Activated T-cell treated with anti-CD3 and anti-CD28 coated beads, Interleukin-2, amount 50 U/mL, for 24 hours (primary cell): ENCODE data around the gene SLC7A4.

Experiments used
- DNase-seq: peaks from one replicate; pipeline ENCODE4 v3.0.0-alpha.2; 2020
- H3K27ac Mint-ChIP-seq: 2 replicates; pipeline ENCODE4 v1.8.0; 2020; ENCODE audit warnings: mild to moderate bottlenecking, mixed read lengths
- H3K27me3 Mint-ChIP-seq: 2 replicates; pipeline ENCODE4 v1.8.0; 2020; ENCODE audit warnings: mixed read lengths
- H3K36me3 Mint-ChIP-seq: 2 replicates; pipeline ENCODE4 v1.8.0; 2020; ENCODE audit warnings: low read depth, mixed read lengths
- H3K4me1 Mint-ChIP-seq: 2 replicates; pipeline ENCODE4 v1.8.0; 2020; ENCODE audit warnings: low read depth, mixed read lengths
- H3K4me3 Mint-ChIP-seq: 2 replicates; pipeline ENCODE4 v1.8.0; 2020; ENCODE audit warnings: mild to moderate bottlenecking, moderate library complexity, mixed read lengths
- H3K9me3 Mint-ChIP-seq: 2 replicates; pipeline ENCODE4 v1.8.0; 2020; ENCODE audit warnings: mixed read lengths

The SLC7A4 gene

DNA sequence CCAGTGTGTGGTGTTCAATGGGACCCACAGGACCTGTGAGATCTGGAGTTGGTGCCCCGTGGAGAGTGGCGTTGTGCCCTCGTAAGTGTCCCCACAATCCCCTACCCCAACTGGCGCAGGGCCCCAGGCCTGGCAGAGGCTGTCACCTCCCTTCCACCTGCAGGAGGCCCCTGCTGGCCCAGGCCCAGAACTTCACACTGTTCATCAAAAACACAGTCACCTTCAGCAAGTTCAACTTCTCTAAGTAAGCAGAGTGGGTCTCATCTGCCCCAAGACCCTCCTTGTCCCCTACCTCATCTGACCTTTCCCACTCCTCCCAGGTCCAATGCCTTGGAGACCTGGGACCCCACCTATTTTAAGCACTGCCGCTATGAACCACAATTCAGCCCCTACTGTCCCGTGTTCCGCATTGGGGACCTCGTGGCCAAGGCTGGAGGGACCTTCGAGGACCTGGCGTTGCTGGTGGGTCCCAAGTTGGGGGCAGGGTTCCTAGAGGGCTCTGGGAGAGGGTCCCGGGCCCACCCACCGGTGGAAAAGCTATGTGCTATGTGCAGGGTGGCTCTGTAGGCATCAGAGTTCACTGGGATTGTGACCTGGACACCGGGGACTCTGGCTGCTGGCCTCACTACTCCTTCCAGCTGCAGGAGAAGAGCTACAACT lies 9.3 kb downstream of the SLC7A4 start:
- DNase-seq: no peak
- Mint-ChIP-seq H3K36me3 (no peaks in the 10 kb centered on the region), H3K4me1 (peaks cover 15% of the 10 kb centered on the region), H3K9me3 (no peaks in the 10 kb centered on the region), H3K4me3 (no peak overlapping the region), H3K27ac (no peak overlapping the region), H3K27me3 (no peaks in the 10 kb centered on the region)

DNA sequence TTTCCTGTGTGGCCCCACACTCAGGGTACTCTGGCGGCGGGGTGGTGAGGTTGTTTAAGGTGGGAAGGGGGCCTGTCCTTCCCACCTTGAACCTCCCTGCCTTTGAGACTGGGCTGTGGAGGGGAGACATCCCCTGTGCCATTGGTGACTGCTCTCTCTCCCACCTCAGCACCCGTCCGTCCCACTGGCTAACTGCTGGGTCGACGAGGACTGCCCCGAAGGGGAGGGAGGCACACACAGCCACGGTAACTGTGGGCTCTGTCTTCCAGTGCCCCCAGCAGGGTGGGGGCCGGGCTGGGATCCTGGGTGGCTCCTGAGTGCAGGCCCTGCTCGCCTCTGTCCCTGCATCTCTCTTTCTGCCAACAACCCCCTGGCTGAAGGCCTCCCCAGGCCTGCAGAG lies 9.9 kb downstream of the SLC7A4 start:
- no peak overlapping the region for H3K27ac Mint-ChIP-seq
- no peak for DNase-seq
- H3K9me3 Mint-ChIP-seq: no peaks in the 10 kb centered on the region
- H3K27me3 Mint-ChIP-seq: no peaks in the 10 kb centered on the region
- no peak overlapping the region for H3K4me3 Mint-ChIP-seq
- peaks cover 15% of the 10 kb centered on the region for H3K4me1 Mint-ChIP-seq
- H3K36me3 Mint-ChIP-seq: no peaks in the 10 kb centered on the region

DNA sequence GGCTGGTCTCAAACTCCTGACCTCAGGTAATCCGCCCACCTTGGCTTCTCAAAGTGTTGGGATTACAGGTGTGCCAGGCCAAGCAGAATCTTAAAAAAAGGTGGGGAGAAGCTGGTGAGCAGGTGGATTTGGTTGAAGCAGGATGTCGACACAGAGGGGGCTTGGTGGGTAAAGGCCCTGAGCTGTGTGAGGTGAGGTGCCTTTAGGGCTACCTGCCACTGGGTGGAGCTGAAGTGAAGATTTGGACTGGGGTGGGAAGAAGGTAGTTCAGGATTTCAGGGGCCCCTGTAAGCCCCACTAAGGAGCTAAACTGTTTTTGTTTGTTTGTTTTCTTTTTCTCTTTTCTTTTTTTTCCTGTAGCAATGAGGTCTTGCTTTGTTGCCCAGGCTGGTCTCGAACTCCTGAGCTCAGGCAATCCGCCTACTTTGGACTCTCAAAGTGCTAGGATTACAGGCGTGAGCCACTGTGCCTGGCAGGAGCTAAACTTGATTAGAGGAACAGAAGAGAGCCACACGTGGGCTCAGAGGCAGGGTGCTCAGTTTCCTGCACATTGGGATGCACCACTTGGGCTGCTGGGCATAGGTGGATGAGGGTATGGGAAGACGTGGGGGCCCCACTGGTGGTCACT lies 11.4 kb downstream of the SLC7A4 start:
- no peak for DNase-seq
- Mint-ChIP-seq H3K27ac (no peak overlapping the region), H3K9me3 (no peaks in the 10 kb centered on the region), H3K27me3 (no peaks in the 10 kb centered on the region), H3K4me3 (no peak overlapping the region), H3K36me3 (no peaks in the 10 kb centered on the region), H3K4me1 (peaks cover 13% of the 10 kb centered on the region)

DNA sequence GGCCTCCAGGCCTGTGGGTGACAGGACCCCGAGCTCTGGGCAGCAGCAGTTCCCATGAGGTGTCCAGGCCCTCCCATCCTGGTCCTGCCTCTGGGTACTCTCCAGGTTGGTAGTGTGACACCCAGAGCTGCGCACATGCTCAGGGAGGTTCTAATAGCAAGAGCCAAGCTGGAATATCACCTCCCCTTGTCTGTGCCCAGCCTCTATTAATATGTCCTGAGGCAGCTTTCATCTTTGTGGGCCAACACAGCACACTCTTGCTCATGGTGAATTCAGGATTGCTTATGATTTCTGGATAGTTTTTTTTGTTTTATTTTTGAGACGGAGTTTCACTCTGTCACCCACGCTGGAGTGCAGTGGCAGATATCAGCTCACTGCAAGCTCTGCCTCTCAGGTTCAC lies 14.0 kb downstream of the SLC7A4 start:
- no peak overlapping the region for H3K4me3 Mint-ChIP-seq
- no peaks in the 10 kb centered on the region for H3K27me3 Mint-ChIP-seq
- no peak overlapping the region for H3K27ac Mint-ChIP-seq
- no peaks in the 10 kb centered on the region for H3K36me3 Mint-ChIP-seq
- no peaks in the 10 kb centered on the region for H3K9me3 Mint-ChIP-seq
- DNase-seq: no peak
- H3K4me1 Mint-ChIP-seq: peaks cover 24% of the 10 kb centered on the region

DNA sequence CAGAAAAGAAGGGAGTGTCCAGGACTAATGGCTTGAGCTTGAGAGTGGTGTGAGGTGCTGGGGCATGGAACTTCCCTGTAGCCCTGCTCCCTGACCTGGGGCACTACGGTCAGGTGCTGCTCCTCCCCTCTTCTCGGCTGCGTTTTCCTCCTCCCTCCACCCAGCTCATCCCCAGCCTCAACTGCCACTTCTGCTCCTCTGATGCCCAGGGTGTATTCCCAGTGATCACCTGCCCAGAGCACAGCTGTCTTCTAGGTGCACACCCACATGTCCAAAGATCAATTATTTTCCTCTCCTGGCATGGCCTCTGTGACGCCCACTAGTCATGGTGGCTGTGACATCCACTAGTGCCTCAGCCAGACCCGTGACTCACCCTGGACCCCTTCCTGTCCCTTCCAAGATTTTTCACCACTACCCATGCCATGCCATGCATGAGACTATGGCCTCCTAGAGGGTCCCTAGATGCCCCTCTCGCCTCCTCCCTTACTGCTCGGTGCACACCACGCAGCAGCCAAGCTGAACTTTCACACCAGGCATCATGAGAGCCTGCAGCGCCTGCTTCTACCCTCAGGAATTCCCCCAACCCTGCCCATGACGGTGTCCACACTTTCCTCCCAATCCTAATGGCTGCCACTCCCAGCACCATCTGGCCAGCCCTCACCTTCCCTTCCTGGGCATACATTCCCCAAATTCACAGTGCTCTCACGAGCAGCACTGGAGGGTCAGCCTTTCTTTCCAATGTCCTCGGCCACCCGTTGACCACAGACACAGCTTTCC lies 15.5 kb downstream of the SLC7A4 start:
- no peaks in the 10 kb centered on the region for H3K9me3 Mint-ChIP-seq
- H3K27me3 Mint-ChIP-seq: no peaks in the 10 kb centered on the region
- no peak overlapping the region for H3K4me3 Mint-ChIP-seq
- H3K27ac Mint-ChIP-seq: no peak overlapping the region
- no peaks in the 10 kb centered on the region for H3K36me3 Mint-ChIP-seq
- peaks cover 25% of the 10 kb centered on the region for H3K4me1 Mint-ChIP-seq
- DNase-seq: no peak

DNA sequence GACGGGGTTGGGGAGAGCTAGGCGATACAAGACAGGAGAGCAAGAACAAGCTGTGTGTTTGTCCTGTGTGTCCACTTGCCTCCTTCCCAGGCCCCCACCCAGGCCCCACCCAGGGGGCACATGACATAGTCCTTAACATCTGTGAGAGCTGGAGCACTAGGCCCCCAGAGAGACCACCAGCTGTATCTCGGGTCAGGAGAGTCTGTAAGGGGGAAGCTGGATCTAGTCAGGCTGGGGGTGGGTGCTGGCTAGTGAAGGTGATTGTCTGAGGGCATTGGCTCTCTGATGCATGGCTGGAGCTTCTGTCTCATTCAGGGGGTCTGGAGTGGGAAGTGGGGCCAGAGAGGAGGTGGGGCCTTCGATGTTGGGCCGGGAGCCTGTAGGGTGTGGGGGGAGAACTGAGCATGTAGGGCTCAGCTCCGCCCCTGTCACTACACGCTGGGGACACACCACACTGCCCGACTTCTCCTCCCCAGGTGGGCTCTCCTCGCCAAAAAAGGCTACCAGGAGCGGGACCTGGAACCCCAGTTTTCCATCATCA lies 16.8 kb downstream of the SLC7A4 start:
- no peaks in the 10 kb centered on the region for H3K9me3 Mint-ChIP-seq
- no peaks in the 10 kb centered on the region for H3K27me3 Mint-ChIP-seq
- no peak overlapping the region for H3K4me3 Mint-ChIP-seq
- H3K36me3 Mint-ChIP-seq: no peaks in the 10 kb centered on the region
- H3K27ac Mint-ChIP-seq: no peak overlapping the region
- no peak for DNase-seq
- peaks cover 25% of the 10 kb centered on the region for H3K4me1 Mint-ChIP-seq

DNA sequence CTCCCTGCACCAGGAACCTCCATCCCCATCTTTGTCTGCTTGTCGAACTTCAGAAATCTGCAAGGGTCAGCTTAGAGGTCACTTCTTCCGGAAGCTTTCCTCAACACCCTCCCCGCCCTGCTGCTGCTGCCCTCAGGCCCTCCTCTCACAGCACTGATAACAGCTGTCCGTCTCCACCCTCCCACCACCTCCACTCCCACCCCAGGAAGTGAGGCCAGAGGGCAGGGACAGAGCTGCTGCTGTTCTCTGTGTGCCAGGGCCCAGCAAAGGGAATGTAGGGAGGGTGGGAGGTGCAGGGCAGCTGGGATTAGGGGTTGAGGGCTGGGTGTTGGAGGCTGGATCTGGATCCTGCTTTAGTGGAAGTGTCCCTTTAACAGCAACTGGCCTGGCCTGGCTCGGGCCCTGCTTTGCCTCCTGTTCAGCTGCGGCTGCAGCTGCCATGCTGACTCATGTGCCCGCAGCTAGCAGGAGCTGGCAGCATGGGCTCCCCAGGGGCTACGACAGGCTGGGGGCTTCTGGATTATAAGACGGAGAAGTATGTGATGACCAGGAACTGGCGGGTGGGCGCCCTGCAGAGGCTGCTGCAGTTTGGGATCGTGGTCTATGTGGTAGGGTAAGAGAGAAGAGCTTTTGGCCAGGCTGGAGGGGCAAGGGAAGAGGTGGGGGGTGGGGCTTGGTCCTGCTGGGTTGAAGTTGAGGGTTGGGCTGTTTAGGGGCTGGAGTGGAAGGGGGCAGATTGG lies 17.5 kb downstream of the SLC7A4 start, which contains the start of gene P2RX6:
Gene P2RX6 (plus strand): TSS at position 440 of the 740 bp plus-strand sequence. CDS start 10 bp downstream, at position 450.
- Mint-ChIP-seq H3K4me1 (peaks cover 25% of the 10 kb centered on the region), H3K9me3 (no peaks in the 10 kb centered on the region), H3K4me3 (peak within 1 kb of the TSS; percentile 86), H3K36me3 (no peaks in the 10 kb centered on the region), H3K27me3 (no peaks in the 10 kb centered on the region), H3K27ac (peak within 1 kb of the TSS; percentile 92)
- DNase-seq: no peak

DNA sequence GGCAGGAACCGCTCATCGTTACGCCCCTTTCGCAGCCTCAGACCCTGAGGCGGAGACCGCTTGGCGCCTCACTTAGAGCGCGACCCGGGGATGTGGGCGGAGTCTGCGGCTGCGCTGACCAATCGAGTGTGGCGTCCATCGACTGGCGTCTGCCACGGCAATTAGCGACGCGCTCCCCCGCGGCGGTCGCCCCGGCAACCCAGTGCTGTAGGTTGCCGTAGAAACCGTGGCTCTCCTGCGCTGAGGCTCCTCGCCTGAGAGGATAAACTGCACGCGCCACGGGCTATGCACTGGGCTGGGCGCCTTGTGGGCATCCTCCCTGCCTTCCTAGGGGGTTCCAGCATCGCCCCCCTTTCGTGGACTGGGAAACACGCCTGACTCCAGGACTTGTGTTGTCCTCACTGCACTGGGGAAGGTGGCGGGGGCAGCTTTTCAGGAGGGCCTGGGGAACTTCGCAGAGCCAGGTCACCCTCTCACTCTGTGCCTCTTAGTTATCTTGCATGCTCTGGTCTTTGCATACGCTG lies 18.1 kb downstream of the SLC7A4 start:
- H3K27ac Mint-ChIP-seq: peak overlapping the region; percentile 92
- DNase-seq: peak; percentile 89
- no peaks in the 10 kb centered on the region for H3K9me3 Mint-ChIP-seq
- H3K4me1 Mint-ChIP-seq: peaks cover 25% of the 10 kb centered on the region
- peak overlapping the region; percentile 86 for H3K4me3 Mint-ChIP-seq
- H3K27me3 Mint-ChIP-seq: no peaks in the 10 kb centered on the region
- no peaks in the 10 kb centered on the region for H3K36me3 Mint-ChIP-seq

DNA sequence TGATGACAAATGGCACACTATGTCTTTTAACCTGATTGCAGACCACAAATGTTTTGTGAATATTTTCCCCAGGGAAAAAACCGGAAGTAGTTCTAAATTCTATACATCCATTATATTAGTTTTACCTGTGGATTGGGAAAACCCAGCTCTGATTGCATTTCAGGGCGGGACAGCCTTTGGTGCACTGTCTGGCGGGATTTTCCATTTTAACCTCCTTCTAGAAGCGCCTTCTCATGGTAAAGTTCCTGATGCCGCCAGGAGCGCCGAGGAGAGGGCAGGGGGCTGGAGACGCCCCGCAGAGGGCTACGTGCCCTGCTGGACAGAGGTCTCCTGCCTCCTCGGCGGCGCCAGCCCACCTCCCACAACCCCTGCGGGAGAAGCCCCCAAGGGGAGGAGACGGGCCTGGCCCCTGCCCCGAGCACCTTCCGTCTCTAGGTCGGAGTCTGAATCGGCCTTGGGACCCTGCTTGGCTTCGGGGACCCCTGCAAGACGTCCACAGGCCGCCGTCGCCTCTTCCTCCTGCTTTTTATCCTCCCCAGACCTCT lies 18.6 kb downstream of the SLC7A4 start:
- H3K4me3 Mint-ChIP-seq: peak overlapping the region; percentile 86
- H3K4me1 Mint-ChIP-seq: peaks cover 25% of the 10 kb centered on the region
- H3K9me3 Mint-ChIP-seq: no peaks in the 10 kb centered on the region
- peak overlapping the region; percentile 92 for H3K27ac Mint-ChIP-seq
- no peak for DNase-seq
- H3K36me3 Mint-ChIP-seq: no peaks in the 10 kb centered on the region
- H3K27me3 Mint-ChIP-seq: no peaks in the 10 kb centered on the region

DNA sequence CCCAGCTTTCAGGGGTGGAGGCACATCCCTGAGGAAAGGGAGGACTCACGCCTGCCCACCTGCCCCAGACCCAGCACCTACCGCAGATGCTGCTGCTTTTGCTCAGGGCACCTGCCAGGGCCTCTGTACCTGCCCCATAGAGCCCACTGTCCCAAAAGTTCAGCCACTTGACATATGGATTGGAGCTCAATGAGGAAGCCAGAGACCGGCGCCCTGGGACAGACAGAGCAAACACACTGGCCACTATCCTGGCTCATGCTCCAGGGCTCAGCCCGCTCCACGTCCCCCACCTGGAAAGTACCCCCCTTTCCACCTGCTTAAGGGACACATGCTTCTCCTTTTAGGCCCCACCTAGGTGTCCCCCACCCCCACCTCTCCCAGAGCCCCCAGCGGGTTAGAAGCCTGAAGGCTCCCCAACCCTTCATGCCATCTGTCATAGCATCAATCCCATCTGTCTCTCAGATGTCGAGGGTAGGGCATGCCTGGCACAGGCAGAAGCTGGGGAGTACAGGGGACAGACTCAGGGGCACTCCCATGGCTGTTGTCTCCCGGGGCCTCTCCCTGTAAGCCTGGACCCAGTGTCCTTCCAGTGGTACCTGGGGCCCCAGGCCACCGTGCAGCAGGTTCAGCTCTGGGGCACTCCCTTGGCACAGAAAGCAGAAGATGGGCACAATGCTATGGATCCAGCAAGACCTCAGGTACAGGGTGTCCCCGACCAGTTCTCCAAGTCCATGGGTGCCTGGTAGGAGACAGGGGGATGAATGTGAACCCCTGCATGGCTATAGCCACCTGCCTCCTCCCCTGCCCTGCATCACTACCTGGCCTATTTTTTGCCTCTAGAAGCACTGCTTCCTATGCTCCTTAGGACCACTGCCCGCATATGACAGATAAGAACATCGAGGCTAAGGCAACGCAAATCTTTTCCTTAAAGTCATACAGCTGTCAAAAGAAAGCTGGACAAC lies 19.6 kb downstream of the SLC7A4 start:
- H3K27ac Mint-ChIP-seq: no peak overlapping the region
- no peaks in the 10 kb centered on the region for H3K9me3 Mint-ChIP-seq
- peaks cover 25% of the 10 kb centered on the region for H3K4me1 Mint-ChIP-seq
- H3K36me3 Mint-ChIP-seq: no peaks in the 10 kb centered on the region
- H3K27me3 Mint-ChIP-seq: no peaks in the 10 kb centered on the region
- no peak for DNase-seq
- H3K4me3 Mint-ChIP-seq: peak overlapping the region; percentile 66

DNA sequence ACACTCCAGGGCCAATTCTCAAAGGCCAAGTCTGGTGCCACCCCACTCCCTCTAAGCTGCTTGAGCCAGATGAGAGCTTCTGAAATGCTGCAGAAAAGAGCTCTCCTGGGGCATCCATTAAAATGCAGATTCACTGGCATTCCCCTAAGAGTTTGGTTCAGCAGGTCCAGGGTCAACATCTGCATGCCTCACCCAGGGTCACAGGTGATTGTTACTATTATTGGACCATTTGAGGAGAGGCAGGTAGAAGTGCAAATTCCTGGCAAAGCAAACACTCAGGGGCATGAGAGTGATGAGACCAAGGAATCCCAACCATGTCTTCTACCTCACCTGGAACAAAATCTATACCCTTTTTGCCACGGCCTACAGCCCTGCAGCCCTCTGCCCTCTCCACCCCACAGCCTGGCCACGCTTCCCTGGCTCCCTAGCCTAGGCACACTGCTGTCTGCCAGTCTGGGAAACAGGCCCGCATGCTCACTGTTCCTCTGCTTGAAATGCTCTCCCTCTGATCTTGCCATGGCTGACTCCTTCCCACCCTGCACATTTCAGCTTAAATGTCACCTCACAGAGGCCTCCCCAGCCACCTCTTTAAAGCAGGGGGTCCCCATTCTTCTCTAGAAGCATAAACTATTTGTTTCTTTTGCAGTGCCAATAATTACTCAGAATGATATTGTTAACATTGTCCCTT lies 21.8 kb downstream of the SLC7A4 start:
- peaks cover 21% of the 10 kb centered on the region for H3K4me1 Mint-ChIP-seq
- H3K36me3 Mint-ChIP-seq: no peaks in the 10 kb centered on the region
- H3K27ac Mint-ChIP-seq: no peak overlapping the region
- H3K27me3 Mint-ChIP-seq: no peaks in the 10 kb centered on the region
- H3K9me3 Mint-ChIP-seq: no peaks in the 10 kb centered on the region
- no peak overlapping the region for H3K4me3 Mint-ChIP-seq
- DNase-seq: no peak

DNA sequence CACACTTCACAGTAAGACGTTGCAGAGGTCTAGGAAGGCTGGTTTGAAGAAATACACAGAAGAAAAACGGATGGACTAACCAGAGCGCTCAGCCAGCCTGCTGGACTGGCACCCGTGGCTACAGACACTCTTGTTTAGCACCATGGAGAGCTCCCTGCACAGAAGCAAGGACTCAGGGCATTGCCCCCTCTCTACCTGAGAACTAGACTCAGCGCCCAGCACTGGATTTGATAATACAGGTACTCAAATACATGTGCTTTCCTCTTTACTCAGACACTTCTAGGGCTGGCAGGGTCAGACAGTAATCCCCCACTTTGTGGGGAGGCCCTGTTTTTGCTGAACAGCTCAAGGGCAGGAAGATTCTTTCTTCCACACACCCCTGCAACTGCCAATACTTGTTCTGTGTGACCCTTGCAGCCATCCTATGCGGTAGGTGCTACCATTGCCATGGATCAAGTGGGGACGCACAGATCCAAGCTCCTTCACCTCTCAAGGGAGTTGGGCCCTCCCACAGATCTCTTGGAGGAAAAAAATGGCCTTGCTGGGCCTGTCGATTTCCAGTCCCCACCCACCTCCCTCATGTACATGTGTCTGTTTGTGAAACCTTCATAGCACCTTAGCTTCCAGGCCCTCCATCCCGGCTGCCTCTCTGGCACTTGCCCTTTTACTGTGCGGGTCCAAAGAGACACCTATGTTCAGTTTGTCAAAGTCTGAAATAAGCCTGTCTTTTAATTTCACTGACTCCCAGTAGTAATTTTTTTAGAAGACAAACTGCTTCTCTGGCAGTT lies 22.5 kb downstream of the SLC7A4 start:
- Mint-ChIP-seq H3K4me1 (peaks cover 13% of the 10 kb centered on the region), H3K4me3 (no peak overlapping the region), H3K36me3 (no peaks in the 10 kb centered on the region), H3K27me3 (no peaks in the 10 kb centered on the region), H3K27ac (no peak overlapping the region), H3K9me3 (no peaks in the 10 kb centered on the region)
- DNase-seq: no peak
